Measurements from ENCODE around the gene FLT3. TPM values are rescaled to one million over a fixed set of nuclear protein-coding genes. Genes with fewer than 3 reads are reported as not detected.

FLT3 gene
- total and polyA plus RNA-seq, 9 of the 15 experiments (the other 6 are each of a cell fraction or from before 2014, with no cell fraction given), result not detected

DNA sequence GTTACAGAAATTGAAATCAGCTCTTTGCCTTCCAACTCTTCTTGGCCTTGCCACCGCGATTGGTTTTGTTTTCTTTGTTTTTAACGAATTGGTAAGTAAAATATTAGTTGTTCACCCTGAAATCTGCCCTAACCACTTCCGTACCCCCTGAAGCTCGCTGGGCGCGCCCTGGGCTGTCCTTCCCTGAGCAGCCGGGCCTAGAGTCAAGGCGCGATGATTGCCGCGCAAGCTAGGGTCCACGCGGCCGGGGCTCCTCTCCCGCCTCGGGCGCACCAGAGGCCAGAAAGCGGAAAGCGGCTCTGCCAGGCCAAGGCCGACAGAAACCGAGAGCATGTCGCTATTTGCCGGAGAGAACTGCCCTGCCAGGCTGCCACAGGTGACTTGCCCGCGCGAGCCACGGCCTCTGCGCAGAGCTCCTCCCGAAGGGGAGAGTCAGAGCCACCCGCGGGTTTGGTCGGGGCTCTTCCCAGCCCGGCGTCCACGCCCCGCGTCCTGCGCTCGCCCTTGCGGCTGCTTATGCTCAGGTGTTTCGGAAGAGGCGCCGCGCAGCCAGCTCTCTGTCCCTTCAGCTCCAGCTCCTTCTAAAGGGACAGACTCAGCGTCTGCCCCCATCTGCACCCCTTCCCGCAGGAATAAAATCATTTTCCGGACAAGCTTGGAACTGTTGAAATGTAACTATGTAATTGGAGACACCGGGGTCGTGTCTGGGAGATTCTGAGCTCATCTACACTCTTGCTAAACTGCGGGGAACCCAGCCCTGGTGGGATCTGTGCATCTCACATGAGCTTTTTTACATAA is 124.6 kb downstream of the FLT3 start (continued):
- TF ChIP-seq, protein P1, sequence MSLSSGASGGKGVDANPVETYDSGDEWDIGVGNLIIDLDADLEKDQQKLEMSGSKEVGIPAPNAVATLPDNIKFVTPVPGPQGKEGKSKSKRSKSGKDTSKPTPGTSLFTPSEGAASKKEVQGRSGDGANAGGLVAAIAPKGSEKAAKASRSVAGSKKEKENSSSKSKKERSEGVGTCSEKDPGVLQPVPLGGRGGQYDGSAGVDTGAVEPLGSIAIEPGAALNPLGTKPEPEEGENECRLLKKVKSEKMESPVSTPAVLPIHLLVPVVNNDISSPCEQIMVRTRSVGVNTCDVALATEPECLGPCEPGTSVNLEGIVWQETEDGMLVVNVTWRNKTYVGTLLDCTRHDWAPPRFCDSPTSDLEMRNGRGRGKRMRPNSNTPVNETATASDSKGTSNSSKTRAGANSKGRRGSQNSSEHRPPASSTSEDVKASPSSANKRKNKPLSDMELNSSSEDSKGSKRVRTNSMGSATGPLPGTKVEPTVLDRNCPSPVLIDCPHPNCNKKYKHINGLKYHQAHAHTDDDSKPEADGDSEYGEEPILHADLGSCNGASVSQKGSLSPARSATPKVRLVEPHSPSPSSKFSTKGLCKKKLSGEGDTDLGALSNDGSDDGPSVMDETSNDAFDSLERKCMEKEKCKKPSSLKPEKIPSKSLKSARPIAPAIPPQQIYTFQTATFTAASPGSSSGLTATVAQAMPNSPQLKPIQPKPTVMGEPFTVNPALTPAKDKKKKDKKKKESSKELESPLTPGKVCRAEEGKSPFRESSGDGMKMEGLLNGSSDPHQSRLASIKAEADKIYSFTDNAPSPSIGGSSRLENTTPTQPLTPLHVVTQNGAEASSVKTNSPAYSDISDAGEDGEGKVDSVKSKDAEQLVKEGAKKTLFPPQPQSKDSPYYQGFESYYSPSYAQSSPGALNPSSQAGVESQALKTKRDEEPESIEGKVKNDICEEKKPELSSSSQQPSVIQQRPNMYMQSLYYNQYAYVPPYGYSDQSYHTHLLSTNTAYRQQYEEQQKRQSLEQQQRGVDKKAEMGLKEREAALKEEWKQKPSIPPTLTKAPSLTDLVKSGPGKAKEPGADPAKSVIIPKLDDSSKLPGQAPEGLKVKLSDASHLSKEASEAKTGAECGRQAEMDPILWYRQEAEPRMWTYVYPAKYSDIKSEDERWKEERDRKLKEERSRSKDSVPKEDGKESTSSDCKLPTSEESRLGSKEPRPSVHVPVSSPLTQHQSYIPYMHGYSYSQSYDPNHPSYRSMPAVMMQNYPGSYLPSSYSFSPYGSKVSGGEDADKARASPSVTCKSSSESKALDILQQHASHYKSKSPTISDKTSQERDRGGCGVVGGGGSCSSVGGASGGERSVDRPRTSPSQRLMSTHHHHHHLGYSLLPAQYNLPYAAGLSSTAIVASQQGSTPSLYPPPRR (CRISPR knock-in tag; IDR thresholded peaks at IDR 0.05; ENCODE audit: borderline replicate concordance), result no peak
- TF ChIP-seq PTBP1 (IDR thresholded peaks at IDR 0.05; ENCODE audit: low read depth, low read length), result no peak
- TF ChIP-seq TCF7 (IDR thresholded peaks at IDR 0.05; ENCODE audit: borderline replicate concordance), result no peak

Data from K562 (cell line).